GM18505 (cell line): Measurements from ENCODE around the gene ZNF385C.
"Not testable (repeated sequence)": the region's sequence is repeated elsewhere in the genome, so short reads cannot be mapped to it uniquely, and the experiment has no call there.

ENCODE experiments used
- ATAC-seq: cut with Tn5 transposase; IDR thresholded peaks from one replicate; pipeline ENCODE4 v1.9.1; 2021; ENCODE audit not compliant: unreplicated experiment
- POLR2A ChIP-seq: IDR thresholded peaks from 4 replicates; pipeline ENCODE4 v1.6.1; 2011; ENCODE audit warnings: borderline replicate concordance; ENCODE audit not compliant: insufficient read depth, insufficient read length; ENCODE audit errors: extremely low read depth

ZNF385C gene, protein sequence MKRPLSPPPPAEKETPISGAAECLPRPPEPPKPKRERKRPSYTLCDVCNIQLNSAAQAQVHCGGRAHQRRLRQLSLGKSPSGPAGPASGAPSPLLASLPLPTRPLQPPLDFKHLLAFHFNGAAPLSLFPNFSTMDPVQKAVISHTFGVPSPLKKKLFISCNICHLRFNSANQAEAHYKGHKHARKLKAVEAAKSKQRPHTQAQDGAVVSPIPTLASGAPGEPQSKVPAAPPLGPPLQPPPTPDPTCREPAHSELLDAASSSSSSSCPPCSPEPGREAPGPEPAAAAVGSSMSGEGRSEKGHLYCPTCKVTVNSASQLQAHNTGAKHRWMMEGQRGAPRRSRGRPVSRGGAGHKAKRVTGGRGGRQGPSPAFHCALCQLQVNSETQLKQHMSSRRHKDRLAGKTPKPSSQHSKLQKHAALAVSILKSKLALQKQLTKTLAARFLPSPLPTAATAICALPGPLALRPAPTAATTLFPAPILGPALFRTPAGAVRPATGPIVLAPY

DNA sequence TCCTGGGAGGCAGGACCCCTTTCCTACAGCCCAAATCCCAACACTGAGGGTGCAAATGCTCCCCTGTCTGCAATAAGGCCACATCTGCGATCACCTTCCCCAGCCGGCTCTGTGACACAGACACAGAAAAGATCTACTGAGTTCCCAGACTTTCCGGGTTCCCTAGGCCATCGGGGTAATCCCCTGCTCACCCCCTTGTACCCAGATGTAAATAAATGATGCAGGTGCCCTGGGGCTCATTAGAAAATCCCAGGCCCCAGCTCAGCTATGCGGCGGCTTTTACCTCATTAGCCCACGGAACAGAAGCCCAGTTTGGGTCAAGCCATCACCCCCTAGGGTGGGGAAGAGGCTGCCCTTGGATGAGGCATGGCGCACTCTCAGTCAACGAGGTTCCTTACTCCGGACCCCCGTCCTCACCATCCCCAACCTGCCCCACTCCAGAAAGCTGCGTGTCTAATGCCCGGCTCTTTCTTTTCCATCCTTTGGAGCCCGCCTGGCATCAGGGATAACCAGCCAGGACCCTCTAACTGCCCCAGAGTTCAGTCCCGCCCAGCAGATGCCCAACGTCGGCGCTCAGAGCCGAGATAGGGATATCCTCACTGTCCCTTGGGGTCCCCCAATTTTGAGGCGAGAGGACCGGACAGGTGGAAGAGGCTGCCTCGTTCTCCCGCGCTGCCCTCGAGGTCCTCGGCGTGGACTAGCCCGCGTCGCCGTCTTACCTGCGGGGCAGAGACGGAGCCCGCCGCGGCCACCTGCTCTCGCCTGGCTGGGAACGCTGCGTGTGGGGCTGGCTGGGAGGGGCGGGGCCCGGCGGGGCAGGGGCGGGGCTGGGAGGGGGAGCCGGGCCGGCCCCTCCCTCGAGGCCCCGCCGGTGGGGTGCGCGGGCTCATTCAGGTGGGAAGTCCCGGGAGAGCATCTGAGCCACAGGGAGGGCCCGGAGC lies at the start of gene ZNF385C:
TSS of gene ZNF385C (minus strand) at position 783 of the 941 bp plus-strand sequence. CDS start 35,417 bp downstream, outside the sequence.
- no peak for ATAC-seq
- no peak for TF ChIP-seq POLR2A

DNA sequence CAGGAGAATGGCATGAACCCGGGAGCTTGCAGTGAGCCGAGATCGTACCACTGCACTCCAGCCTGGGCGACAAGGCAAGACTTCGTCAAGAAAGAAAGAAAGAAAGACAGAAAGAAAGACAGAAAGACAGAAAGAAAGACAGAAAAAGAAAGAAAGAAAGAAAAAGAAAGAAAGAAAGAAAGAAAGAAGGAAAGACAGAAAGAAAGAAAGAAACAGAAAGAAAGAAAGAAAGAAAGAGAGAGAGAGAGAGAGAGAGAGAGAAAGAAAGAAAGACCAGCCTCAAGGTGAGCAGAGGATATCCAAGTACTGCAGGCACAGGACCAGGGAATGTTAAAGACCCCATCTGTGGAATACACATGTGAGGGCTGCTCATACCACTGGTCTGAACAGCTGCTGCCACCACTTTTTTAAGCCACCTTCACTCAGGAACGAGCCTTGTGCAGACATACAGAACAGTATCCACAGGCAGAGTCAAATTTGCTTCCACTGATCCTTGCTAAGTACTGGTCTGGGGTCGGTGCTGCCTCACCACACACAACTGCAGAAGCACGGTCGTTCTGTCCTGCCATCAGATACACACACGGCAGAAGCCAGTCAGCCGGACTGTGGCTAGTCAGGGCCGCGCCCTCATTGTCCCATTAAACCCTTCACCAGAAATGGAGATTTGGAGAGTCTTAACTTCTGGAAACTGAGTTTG lies 48.8 kb upstream of the ZNF385C start:
- no peak for ATAC-seq
- TF ChIP-seq POLR2A, result no peak

DNA sequence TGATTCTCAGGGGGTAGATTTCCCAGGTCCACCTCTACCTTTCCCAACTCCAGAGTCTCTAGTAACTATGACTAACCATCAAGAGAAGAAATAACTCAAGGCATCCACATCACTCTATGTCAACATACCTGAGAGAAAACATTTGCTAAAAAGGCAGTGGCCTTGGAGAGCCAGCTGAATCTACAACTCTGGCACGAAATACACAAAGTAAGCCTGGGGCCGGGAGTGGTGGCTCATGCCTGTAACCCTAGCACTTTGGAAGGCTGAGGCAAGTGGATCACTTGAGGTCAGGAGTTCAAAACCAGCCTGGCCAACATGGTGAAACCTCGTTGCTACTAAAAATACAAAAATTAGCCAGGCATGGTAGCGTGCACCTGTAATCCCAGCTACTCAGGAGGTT lies 44.9 kb upstream of the ZNF385C start:
- not testable (repeated sequence) for ATAC-seq

DNA sequence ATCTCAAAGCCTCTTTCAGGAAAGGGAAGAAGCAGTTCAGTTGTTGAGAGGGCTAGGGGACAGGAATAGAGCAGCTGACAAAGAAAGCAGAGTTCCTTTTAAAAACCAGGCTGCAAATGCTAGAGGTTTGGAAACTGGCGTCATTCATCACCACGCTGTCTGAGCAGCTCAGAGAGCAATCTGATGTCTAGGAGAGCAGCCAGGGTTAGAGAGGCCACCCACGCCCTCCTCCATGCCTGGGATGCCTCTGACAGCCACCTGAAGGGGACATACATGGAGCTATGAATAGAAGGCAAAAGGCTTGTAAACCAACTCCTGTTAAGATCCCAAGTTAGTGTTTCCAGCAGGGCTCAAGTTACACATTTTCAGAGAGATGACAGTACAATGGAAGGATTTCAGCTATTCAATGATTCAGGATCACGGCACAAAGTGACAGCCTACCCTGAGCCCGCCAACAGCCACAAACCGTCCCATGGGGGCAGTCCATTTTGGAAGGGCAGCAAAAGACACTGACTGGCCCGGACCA lies 44.2 kb upstream of the ZNF385C start:
- ATAC-seq, result no peak

DNA sequence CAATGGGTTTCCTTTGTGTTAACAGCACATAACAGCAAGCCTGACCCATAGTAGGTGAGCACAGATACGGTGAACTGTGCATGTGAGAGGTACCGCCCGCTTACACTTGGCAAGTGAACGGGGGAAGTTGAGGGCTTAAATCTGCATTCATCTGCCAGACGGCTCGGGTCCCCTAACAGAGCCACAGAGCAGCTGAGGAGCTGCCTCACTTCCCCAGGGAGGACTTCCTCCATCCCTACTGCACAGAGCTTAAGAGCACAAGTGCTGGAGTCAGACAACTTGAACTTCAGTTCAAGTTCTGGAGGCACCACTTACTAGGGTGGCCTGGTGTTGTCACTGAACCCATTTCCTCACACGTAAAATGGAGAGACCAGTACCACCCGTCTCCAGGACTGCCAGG lies 43.1 kb upstream of the ZNF385C start:
- no peak for TF ChIP-seq POLR2A
- ATAC-seq, result no peak

More for the DNA sequence above, 44.2 kb upstream of the ZNF385C start:
- TF ChIP-seq POLR2A, result no peak

DNA sequence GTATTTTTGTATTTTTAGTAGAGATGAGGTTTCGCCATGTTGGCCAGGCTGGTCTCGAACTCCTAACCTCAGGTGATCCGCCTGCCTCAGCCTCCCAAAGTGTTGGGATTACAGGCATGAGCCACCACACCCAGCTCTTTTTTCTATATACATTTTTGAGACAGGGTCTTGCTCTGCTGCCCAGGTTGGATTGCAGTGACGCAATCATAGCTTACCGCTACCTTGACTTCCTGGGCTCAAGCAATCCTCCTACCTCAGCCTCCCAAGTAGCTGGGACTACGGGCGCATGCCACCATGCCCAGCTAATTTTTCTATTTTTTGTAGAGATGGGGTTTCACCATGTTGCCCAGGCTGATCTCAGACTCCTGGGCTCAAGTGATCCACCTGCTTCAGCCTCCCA lies 42.4 kb upstream of the ZNF385C start:
- not testable (repeated sequence) for ATAC-seq

DNA sequence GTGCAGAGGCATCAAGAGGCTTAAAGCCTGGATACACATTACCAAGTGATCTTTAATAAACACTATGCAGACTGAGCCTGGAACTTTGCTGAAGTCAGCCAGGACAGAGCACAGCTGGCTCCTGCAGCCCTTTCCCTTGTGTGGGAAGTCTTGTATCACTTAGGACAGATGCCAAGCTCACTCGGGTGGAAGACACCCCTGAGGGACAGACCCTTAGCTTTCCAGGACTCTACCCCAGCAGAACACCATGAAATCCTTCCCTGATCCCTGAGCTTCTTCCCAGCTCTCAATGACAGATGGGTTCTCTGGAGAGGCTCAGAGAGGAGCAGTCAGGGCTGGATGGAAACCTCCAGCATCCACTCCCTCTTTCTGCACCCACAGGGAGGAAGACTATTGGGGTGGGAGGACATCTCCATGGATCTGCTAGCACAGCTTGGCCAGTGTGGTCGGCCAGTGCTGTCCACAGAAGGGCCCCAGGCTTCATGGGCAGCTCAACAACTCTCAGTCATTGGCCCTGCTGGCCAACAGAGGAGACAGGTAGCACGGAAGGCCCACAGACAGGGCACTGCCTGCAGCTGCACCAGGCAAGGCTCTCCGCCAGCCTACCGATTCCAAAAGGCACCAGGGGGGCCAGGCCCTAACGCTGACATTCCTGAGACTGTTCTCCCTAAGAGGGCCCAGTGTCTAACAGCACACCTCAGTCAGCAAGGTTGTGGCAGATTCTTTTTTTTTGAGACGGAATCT lies 40.6 kb upstream of the ZNF385C start:
- TF ChIP-seq POLR2A, result no peak
- ATAC-seq, result no peak

DNA sequence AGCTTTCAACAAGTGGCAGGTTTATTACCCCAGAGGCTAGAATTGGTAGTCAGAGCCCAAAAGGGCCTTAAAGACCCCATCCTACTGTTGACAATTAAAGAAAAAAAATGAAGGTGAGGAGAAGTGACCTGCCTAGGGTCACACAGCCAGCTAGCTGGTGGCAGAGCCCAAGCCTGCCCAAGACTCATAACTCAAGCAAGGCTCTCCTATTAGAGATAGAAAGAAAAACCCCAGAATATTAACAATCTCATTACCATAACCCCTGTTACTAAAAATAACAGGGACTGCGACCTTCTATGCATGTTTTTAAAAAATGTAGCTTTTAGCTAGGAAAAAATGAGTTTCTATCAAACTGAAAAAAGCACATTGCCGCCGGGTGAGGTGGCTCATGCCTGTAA lies 38.4 kb upstream of the ZNF385C start:
- no peak for ATAC-seq
- TF ChIP-seq POLR2A, result no peak

DNA sequence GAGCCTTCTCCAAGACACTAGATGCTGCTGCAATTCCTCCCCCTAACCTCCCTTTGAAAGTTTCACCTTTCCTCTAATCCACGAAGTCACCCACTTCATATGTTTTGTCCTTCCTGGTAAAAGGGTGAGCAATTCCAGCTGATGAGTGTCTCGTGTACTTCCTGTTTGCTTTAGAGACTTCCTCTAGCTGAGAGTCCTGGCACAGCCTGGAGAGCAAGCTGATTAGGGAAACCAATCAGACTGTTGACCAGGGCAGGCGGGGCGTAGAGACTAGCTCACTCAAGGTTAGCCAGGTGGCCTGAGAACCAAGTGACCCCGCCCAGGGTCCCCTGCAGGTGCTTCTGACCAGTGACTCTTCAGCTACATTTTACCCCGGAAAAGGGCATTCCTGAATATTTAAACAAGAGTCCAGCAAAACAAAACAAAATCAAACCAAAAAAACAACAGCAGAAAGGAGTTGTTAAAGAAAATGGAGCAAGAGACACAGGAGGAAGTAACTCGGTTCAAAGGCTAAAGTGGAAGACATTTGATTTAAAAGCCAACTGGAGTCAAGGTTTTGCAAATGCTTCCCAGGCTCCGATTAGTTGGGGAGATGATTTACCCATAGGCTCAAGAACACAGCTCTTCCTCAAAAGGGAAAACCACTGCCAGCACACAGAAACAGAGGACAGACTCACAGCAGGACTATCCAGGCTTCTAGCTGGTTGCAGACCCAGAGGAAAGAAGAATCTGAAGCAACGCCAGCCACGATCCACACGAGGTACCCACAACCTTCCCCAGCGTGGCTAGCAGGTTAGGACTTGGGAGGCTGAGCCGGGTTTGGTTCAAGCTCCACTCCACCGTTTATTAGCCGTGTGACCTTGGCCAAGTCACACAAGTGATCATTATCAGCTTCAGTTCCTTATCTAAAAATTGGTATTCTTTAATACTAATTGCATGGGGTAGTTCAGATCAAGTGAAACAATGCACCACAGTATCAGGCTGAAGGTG lies 37.7 kb upstream of the ZNF385C start:
- TF ChIP-seq POLR2A, result no peak
- no peak for ATAC-seq

DNA sequence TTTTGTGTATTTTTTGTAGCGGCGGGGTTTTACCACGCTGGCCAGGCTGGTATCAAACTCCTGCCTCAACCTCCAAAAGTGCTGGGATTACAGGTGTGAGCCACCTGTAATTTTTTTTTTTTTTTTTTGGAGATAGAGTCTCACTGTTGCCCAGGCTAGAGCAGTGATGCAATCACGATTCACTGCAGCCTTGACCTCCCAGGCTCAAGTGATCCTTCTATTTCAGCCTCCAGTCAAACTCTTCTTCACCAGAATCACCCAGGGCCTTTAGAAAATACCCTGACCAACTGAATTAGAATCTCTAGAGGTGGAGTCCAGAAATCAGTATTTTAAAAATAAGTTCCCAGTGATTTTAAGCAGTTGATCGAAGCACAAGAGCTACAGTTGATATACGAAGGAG lies 36.9 kb upstream of the ZNF385C start:
- no peak for ATAC-seq
- no peak for TF ChIP-seq POLR2A

DNA sequence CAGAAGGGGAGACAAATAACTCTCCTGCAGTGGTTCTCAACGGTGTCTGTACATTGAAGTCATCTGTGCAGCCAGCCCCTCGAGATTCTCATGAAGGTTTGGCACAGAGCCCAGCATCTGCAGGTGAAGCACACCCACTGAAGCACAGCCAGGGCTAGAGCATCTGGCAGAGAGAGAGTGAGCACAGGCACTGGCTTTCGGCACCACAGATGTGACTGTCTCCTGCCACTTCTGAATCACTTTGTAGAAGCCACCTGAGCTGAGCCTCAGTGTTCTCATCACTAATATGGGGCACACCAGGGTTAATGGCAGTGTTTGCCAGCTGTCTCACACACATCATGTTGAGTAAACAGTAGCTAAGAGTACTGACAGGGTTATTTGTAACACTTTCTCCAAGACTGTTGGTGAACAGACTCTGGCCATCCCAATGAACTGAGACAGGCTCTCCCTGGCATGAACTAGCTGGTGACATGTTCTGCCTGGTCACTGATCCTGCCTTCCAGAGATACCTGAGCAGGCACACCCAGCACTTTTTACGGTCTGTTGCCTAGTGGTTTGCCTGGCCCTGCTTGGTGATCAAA lies 35.3 kb upstream of the ZNF385C start:
- no peak for ATAC-seq
- TF ChIP-seq POLR2A, result no peak

DNA sequence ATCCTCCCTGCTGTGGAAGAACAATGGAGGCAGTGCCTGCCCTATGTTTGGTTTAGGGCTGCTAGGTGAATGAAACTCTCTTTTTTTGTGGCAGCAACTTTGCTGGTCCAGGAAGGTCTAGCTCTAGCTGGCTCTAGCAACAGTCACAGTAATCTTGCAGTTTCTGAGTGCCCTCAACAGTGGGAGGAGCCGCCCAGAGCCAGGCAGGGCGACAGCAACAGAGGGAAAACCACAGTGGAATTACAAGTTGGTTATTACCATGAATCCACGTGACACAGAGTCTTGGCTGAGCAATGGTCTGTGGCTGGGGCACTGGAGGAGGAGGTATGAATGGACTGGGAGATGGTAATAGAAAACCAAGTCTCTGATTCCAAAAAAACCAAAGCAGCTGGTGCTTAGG lies 34.7 kb upstream of the ZNF385C start:
- no peak for TF ChIP-seq POLR2A
- ATAC-seq, result no peak
